ENCODE data around the gene PDE11A.

Gene PDE11A

GRCh38 chr2:177610813-177611212 lies 461.8 kb downstream of the PDE11A start:
- no peak for TF ChIP-seq CTCF (IDR thresholded peaks at IDR 0.05; ENCODE audit: low read depth, low read length)
- DNase-seq (ENCODE audit: extremely low read depth, low read depth), result no peak

GRCh38 chr2:177606636-177607035 lies 465.9 kb downstream of the PDE11A start:
- DNase-seq (ENCODE audit: extremely low read depth, low read depth), result no peak

GRCh38 chr2:177604271-177605065 lies 468.1 kb downstream of the PDE11A start:
- DNase-seq (ENCODE audit: extremely low read depth, low read depth), result peak; percentile 61
- TF ChIP-seq CTCF (IDR thresholded peaks at IDR 0.05; ENCODE audit: low read depth, low read length), result peak; percentile 85

More at GRCh38 chr2:177606636-177607035, 465.9 kb downstream of the PDE11A start:
- TF ChIP-seq CTCF (IDR thresholded peaks at IDR 0.05; ENCODE audit: low read depth, low read length), result no peak

- no peak for TF ChIP-seq CTCF (IDR thresholded peaks at IDR 0.05; ENCODE audit: low read depth, low read length)
- DNase-seq (ENCODE audit: extremely low read depth, low read depth), result no peak
Measured at GRCh38 chr2:177603768-177604167, 468.8 kb downstream of the PDE11A start.

GRCh38 chr2:177603181-177603580 lies 469.4 kb downstream of the PDE11A start:
- no peak for DNase-seq (ENCODE audit: extremely low read depth, low read depth)
- TF ChIP-seq CTCF (IDR thresholded peaks at IDR 0.05; ENCODE audit: low read depth, low read length), result no peak

- no peak for DNase-seq (ENCODE audit: extremely low read depth, low read depth)
- no peak for TF ChIP-seq CTCF (IDR thresholded peaks at IDR 0.05; ENCODE audit: low read depth, low read length)
Measured at GRCh38 chr2:177602611-177603164, 469.9 kb downstream of the PDE11A start.

- no peak for DNase-seq (ENCODE audit: extremely low read depth, low read depth)
- TF ChIP-seq CTCF (IDR thresholded peaks at IDR 0.05; ENCODE audit: low read depth, low read length), result no peak
Measured at GRCh38 chr2:177600917-177601316, 471.7 kb downstream of the PDE11A start.

Measured in AG09319 (cell line).